Fibroblast of mammary gland (primary cell): ENCODE data around the gene LY6G6D.
A peak's percentile ranks its signal among the peaks of the same experiment; 100 is the strongest.

Experiments used
- DNase-seq: peaks from one replicate; pipeline ENCODE4 v3.0.0-alpha.2; 2010; ENCODE audit warnings: low read depth
- H3K4me3 ChIP-seq: 2 replicates; pipeline ENCODE4 v1.5.1; 2011; ENCODE audit warnings: low read depth, mild to moderate bottlenecking, low read length, moderate library complexity; ENCODE audit not compliant: control insufficient read depth
- CTCF ChIP-seq: conservative IDR thresholded peaks from 2 replicates; pipeline ENCODE4 v1.5.1; 2011; ENCODE audit warnings: low read depth, low read length, inconsistent platforms; ENCODE audit not compliant: control insufficient read depth, insufficient read depth

LY6G6D gene

GRCh38 chr6:31736021-31736767, 21.0 kb downstream of the LY6G6D start, which contains the start of gene CLIC1:
CLIC1 (minus strand) TSS chr6:31736530; CDS start chr6:31736300, 230 bp downstream.
- peak; percentile 74 for DNase-seq
- TF ChIP-seq CTCF, result no peak
- H3K4me3 ChIP-seq, result peak within 1 kb of the TSS; percentile 87

- peak overlapping the region; percentile 87 for H3K4me3 ChIP-seq
- no peak for TF ChIP-seq CTCF
- DNase-seq, result no peak
Observed at GRCh38 chr6:31736768-31737314, 21.7 kb downstream of the LY6G6D start.

GRCh38 chr6:31737315-31737990, 22.3 kb downstream of the LY6G6D start:
- no peak for TF ChIP-seq CTCF
- DNase-seq, result peak; percentile 30
- peak overlapping the region; percentile 17 for H3K4me3 ChIP-seq

GRCh38 chr6:31737991-31738979, 23.1 kb downstream of the LY6G6D start:
- H3K4me3 ChIP-seq, result peak overlapping the region; percentile 24
- DNase-seq, result peak; percentile 90
- TF ChIP-seq CTCF, result peak; percentile 40

GRCh38 chr6:31739639-31740396, 24.7 kb downstream of the LY6G6D start, which contains the start of gene MSH5:
MSH5 (plus strand) TSS chr6:31740005; CDS start chr6:31740467, 462 bp downstream.
- no peak for TF ChIP-seq CTCF
- peak; percentile 98 for DNase-seq
- peak within 1 kb of the TSS; percentile 91 for H3K4me3 ChIP-seq
